Mucosa of rectum (tissue), 2 donors: ENCODE data around the gene ADGRB2.
A peak's percentile ranks its signal among the peaks of the same experiment; 100 is the strongest.

Experiments used
- H3K27ac ChIP-seq, 2 donors: one replicate each; pipeline ENCODE4 v1.7.0; 2013; ENCODE audit warnings: inconsistent platforms in 2 of 2, low read depth in 2 of 2, low read length in 2 of 2
- H3K27me3 ChIP-seq, 2 donors: one replicate each; pipeline ENCODE4 v1.7.0; 2013; ENCODE audit warnings: low read length in 2 of 2; ENCODE audit not compliant: control insufficient read depth in 2 of 2, insufficient read depth in 2 of 2
- H3K36me3 ChIP-seq, 2 donors: one replicate each; pipeline ENCODE4 v1.7.0; 2013; ENCODE audit warnings: low read length in 2 of 2; ENCODE audit not compliant: control insufficient read depth in 2 of 2, insufficient read depth in 2 of 2
- H3K4me1 ChIP-seq, 2 donors: one replicate each; pipeline ENCODE4 v1.7.0; 2013; ENCODE audit warnings: low read length in 2 of 2, mild to moderate bottlenecking in 1 of 2; ENCODE audit not compliant: control insufficient read depth in 2 of 2, insufficient read depth in 2 of 2
- H3K4me3 ChIP-seq, 2 donors: one replicate each; pipeline ENCODE4 v1.7.0; 2013; ENCODE audit warnings: low read length in 2 of 2
- H3K9ac ChIP-seq, 2 donors: one replicate each; pipeline ENCODE4 v1.7.0; 2013; ENCODE audit warnings: low read length in 2 of 2, low read depth in 1 of 2, mild to moderate bottlenecking in 1 of 2
- H3K9me3 ChIP-seq, 2 donors: one replicate each; pipeline ENCODE4 v1.7.0; 2013; ENCODE audit warnings: low read length in 2 of 2; ENCODE audit not compliant: control insufficient read depth in 2 of 2
- donor health status: healthy.
- donor health status: Normal muscosa, but diverticular disease.

Gene ADGRB2

GRCh38 chr1:31765041-31765467, 914 bp upstream of the ADGRB2 start:
- Histone ChIP-seq H3K36me3 (no peaks in the 10 kb centered on the region), H3K27ac (no peak overlapping the region), H3K27me3 (peaks cover 28 to 40% of the 10 kb centered on the region in 2 donors), H3K4me3 (no peak overlapping the region), H3K9me3 (no peaks in the 10 kb centered on the region), H3K9ac (no peak overlapping the region), H3K4me1 (peaks cover 18 to 24% of the 10 kb centered on the region in 2 donors)

GRCh38 chr1:31763671-31764311, 349 bp downstream of the ADGRB2 start:
- Histone ChIP-seq H3K27ac (no peak overlapping the region), H3K9me3 (no peaks in the 10 kb centered on the region), H3K4me1 (peaks cover 17 to 22% of the 10 kb centered on the region in 2 donors), H3K27me3 (peaks cover 32 to 46% of the 10 kb centered on the region in 2 donors), H3K36me3 (no peaks in the 10 kb centered on the region), H3K4me3 (no peak overlapping the region), H3K9ac (no peak overlapping the region)

- H3K36me3 ChIP-seq, result no peaks in the 10 kb centered on the region
- H3K9ac ChIP-seq, result no peak overlapping the region
- H3K4me3 ChIP-seq, result peak overlapping the region; percentile 27 to 48
- peaks cover 32 to 46% of the 10 kb centered on the region in 2 donors for H3K27me3 ChIP-seq
- no peaks in the 10 kb centered on the region for H3K9me3 ChIP-seq
- peaks cover 15 to 22% of the 10 kb centered on the region in 2 donors for H3K4me1 ChIP-seq
- no peak overlapping the region for H3K27ac ChIP-seq
Measured at GRCh38 chr1:31762726-31763670, 1.1 kb downstream of the ADGRB2 start.

DNA sequence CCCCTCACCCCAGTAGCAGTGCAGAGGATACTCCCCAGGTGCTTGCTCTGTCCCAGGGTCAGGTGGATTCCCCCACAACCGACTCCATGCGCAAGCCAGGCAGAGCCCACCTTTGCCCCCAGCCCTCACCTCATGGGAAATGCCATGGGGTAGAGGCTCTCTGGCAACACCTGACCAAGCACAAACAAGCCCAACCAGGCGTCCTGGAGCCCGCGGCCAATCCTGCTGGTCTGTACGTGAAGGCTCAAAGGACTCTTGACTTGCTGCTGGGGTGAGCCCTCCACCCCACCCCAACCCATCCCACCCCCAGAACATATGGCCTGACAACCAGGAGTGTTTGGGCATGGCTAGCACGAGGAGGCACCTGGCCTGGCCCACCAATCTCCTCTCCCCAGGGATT, 1.8 kb downstream of the ADGRB2 start:
- peaks cover 27 to 46% of the 10 kb centered on the region in 2 donors for H3K27me3 ChIP-seq
- no peak overlapping the region for H3K4me3 ChIP-seq

DNA sequence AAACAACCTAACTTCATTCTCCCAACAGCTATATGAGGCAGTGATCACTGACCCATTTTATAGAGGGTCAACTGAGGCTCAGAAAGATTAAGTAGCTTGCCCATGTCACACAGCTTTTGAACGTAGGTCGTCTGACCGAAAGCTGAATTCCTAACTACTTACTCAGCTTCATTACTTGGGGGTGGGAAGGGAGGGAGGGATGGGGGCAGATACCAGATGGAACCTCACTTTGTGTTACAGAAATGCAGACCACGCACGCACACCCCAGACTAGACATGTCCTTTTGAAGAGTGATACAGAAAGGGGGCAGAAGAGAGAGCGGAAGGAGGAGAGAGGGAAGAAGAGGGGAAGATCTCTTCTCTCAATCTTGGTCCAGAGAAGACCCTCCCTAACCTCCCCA, 2.3 kb downstream of the ADGRB2 start:
- Histone ChIP-seq H3K9ac (no peak overlapping the region), H3K27me3 (peaks cover 27 to 46% of the 10 kb centered on the region in 2 donors), H3K4me1 (peaks cover 15 to 22% of the 10 kb centered on the region in 2 donors), H3K9me3 (no peaks in the 10 kb centered on the region), H3K36me3 (no peaks in the 10 kb centered on the region), H3K4me3 (no peak overlapping the region), H3K27ac (no peak overlapping the region)

More for the DNA sequence above, 1.8 kb downstream of the ADGRB2 start:
- Histone ChIP-seq H3K9ac (no peak overlapping the region), H3K36me3 (no peaks in the 10 kb centered on the region), H3K27ac (no peak overlapping the region), H3K9me3 (no peaks in the 10 kb centered on the region), H3K4me1 (peaks cover 15 to 22% of the 10 kb centered on the region in 2 donors)

DNA sequence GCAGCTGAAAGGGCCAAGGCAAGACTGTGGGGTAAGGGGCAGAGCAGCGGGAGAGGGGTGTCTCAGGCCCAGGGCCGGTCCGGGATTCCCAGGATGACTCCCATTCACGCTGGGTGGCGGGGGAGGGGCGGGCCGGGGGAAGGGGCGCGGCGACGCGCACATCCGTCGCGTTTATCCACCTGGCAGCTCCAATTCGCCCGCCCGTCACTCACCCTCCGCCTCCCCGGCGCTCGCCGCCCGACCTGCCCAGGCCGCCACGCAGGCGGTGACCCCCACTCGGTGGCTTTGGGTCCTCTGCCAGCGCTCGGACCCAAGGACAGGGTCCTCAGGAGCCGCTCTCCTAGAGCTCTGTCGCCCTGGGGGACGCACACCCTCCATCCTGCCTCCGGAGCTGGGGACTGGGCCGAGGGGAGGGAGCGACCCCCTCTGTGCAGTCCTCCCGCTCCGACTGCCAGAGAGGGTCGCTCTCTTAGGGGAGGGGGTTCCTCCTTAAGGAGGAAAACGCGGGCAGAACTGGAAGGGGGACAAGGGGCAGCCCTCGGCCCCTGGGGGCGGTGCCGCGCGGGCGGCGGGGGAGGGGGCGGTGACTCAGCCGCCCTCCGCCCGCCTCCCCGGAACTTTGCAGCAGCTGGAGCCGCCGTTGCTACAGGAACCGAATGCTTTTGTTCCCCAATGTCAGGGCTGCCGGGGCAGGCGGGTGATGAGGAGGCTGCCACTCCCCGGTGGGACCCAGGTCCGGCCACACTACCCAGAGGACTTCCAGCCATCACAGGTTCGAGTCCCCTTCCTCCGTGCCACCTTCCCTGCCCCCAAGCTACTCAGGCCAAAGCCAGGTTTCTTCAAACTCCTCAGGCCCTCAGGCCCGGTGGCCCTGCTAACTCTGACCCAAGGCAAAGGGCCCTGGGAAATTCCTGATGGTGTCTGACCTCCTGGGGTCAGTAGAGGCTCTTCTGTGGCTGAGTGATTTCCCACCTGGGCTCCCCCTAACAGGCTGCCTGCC, 3.4 kb downstream of the ADGRB2 start:
- peak overlapping the region; percentile 59 to 60 for H3K4me3 ChIP-seq
- H3K27me3 ChIP-seq, result peaks cover 27 to 44% of the 10 kb centered on the region in 2 donors
- H3K27ac ChIP-seq, result no peak overlapping the region
- no peaks in the 10 kb centered on the region for H3K9me3 ChIP-seq
- H3K36me3 ChIP-seq, result no peaks in the 10 kb centered on the region
- H3K9ac ChIP-seq, result peak overlapping the region in 1 of 2 donors; percentile 35
- H3K4me1 ChIP-seq, result peaks cover 15 to 22% of the 10 kb centered on the region in 2 donors

- H3K4me3 ChIP-seq, result no peak overlapping the region
Measured at GRCh38 chr1:31759298-31760023, 4.7 kb downstream of the ADGRB2 start.

GRCh38 chr1:31758823-31759222, 5.3 kb downstream of the ADGRB2 start:
- H3K4me1 ChIP-seq, result peaks cover 18 to 22% of the 10 kb centered on the region in 2 donors
- no peak overlapping the region for H3K9ac ChIP-seq
- H3K27ac ChIP-seq, result no peak overlapping the region
- no peaks in the 10 kb centered on the region for H3K36me3 ChIP-seq
- no peak overlapping the region for H3K4me3 ChIP-seq
- H3K9me3 ChIP-seq, result no peaks in the 10 kb centered on the region
- H3K27me3 ChIP-seq, result peaks cover 23 to 30% of the 10 kb centered on the region in 2 donors

More at GRCh38 chr1:31759298-31760023, 4.7 kb downstream of the ADGRB2 start:
- H3K36me3 ChIP-seq, result no peaks in the 10 kb centered on the region
- H3K27me3 ChIP-seq, result peaks cover 23 to 32% of the 10 kb centered on the region in 2 donors
- H3K27ac ChIP-seq, result no peak overlapping the region
- H3K9me3 ChIP-seq, result no peaks in the 10 kb centered on the region
- H3K4me1 ChIP-seq, result peaks cover 16 to 17% of the 10 kb centered on the region in 2 donors
- H3K9ac ChIP-seq, result no peak overlapping the region

GRCh38 chr1:31757989-31758388, 6.2 kb downstream of the ADGRB2 start:
- Histone ChIP-seq H3K4me3 (no peak overlapping the region), H3K36me3 (no peaks in the 10 kb centered on the region), H3K27me3 (peaks cover 23 to 26% of the 10 kb centered on the region in 2 donors), H3K4me1 (peaks cover 21 to 24% of the 10 kb centered on the region in 2 donors), H3K9ac (no peak overlapping the region), H3K9me3 (no peaks in the 10 kb centered on the region), H3K27ac (no peak overlapping the region)
